ENCODE data around the gene KMT5B. TPM values are rescaled to one million over a fixed set of nuclear protein-coding genes. Genes with fewer than 3 reads are reported as not detected.

KMT5B gene
- total and polyA plus RNA-seq, 2 experiments from 2014 or later: 26.4 to 31.0 TPM

GRCh38 chr11:68153742-68154141 is 59.4 kb downstream of the KMT5B start (continued):
- TF ChIP-seq ZNF462 (CRISPR knock-in tag; IDR thresholded peaks at IDR 0.05) (no peak), EZH2 (IDR thresholded peaks at IDR 0.05; ENCODE audit: low read depth, unreplicated experiment) (no peak), JUNB (IDR thresholded peaks at IDR 0.05; ENCODE audit: unreplicated experiment) (no peak), EZH2phosphoT487 (IDR thresholded peaks at IDR 0.05; ENCODE audit: unreplicated experiment) (no peak), STAT1 (IDR thresholded peaks at IDR 0.05; ENCODE audit: unreplicated experiment) (no peak), POLR2AphosphoS5 (IDR thresholded peaks at IDR 0.05; ENCODE audit: low read depth) (no peak), CREB1 (CRISPR knock-in tag; IDR thresholded peaks at IDR 0.05; ENCODE audit: low read depth) (no peak), ZNF331 (CRISPR knock-in tag; IDR thresholded peaks at IDR 0.05; ENCODE audit: low read depth) (no peak), ZNF114 (CRISPR knock-in tag; IDR thresholded peaks at IDR 0.05) (no peak)
- TF ChIP-seq, protein P1, sequence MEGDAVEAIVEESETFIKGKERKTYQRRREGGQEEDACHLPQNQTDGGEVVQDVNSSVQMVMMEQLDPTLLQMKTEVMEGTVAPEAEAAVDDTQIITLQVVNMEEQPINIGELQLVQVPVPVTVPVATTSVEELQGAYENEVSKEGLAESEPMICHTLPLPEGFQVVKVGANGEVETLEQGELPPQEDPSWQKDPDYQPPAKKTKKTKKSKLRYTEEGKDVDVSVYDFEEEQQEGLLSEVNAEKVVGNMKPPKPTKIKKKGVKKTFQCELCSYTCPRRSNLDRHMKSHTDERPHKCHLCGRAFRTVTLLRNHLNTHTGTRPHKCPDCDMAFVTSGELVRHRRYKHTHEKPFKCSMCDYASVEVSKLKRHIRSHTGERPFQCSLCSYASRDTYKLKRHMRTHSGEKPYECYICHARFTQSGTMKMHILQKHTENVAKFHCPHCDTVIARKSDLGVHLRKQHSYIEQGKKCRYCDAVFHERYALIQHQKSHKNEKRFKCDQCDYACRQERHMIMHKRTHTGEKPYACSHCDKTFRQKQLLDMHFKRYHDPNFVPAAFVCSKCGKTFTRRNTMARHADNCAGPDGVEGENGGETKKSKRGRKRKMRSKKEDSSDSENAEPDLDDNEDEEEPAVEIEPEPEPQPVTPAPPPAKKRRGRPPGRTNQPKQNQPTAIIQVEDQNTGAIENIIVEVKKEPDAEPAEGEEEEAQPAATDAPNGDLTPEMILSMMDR (conservative IDR thresholded peaks at IDR 0.05; ENCODE audit: low read depth in 2 of 2): no peak
- TF ChIP-seq, protein P2, sequence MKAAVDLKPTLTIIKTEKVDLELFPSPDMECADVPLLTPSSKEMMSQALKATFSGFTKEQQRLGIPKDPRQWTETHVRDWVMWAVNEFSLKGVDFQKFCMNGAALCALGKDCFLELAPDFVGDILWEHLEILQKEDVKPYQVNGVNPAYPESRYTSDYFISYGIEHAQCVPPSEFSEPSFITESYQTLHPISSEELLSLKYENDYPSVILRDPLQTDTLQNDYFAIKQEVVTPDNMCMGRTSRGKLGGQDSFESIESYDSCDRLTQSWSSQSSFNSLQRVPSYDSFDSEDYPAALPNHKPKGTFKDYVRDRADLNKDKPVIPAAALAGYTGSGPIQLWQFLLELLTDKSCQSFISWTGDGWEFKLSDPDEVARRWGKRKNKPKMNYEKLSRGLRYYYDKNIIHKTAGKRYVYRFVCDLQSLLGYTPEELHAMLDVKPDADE (IDR thresholded peaks at IDR 0.05): no peak
